K562 (cell line): ENCODE results near the gene PPP1R10. TPM values are rescaled to one million over a fixed set of nuclear protein-coding genes. Genes with fewer than 3 reads are reported as not detected.

ENCODE experiments used
- CBFA2T2 ChIP-seq: fragments of 450-650 bp; conservative IDR thresholded peaks from 2 replicates; pipeline ENCODE4 v1.6.1; 2017; ENCODE audit warnings: mild to moderate bottlenecking
- CEBPG ChIP-seq, 3 experiments: fragments of 200-800 bp in 1 of 3; sonication (Bioruptor generic) in 1 of 3; sonication (generic) in 1 of 3; formaldehyde crosslinking in 1 of 3; IDR thresholded peaks in 2 of 3; conservative IDR thresholded peaks in 1 of 3; 2 replicates each; pipeline versions ENCODE4 v1.6.1 to v1.8.0; 2016 to 2022; ENCODE audit warnings: missing compliant biosample characterization in 2 of 3, missing genetic modification characterization in 2 of 3, mild to moderate bottlenecking in 1 of 3, missing genetic modification reagents in 1 of 3
- CHD4 ChIP-seq: fragments of 200-600 bp; sonication (generic); IDR thresholded peaks from 3 replicates; pipeline ENCODE4 v1.6.1; 2012; ENCODE audit warnings: low read depth, mild to moderate bottlenecking, mixed read lengths, low read length, inconsistent platforms; ENCODE audit not compliant: insufficient read depth, insufficient replicate concordance, poor library complexity, severe bottlenecking
- CREB5 ChIP-seq: fragments of 250-450 bp; sonication (Bioruptor Pico); IDR thresholded peaks from 2 replicates; pipeline ENCODE4 v1.5.0; 2020; ENCODE audit warnings: mild to moderate bottlenecking
- ESRRB ChIP-seq: fragments of 250-450 bp; sonication (Bioruptor Pico); IDR thresholded peaks from 2 replicates; pipeline ENCODE4 v1.5.0; 2020; ENCODE audit warnings: mild to moderate bottlenecking, moderate library complexity, borderline replicate concordance
- FOXO4 ChIP-seq: fragments of 450-650 bp; formaldehyde crosslinking; IDR thresholded peaks from 2 replicates; pipeline ENCODE4 v1.4.0; 2020; ENCODE audit warnings: mild to moderate bottlenecking, moderate library complexity
- FUS ChIP-seq: fragments of 200-400 bp; formaldehyde crosslinking; optimal IDR thresholded peaks from 2 replicates; pipeline ENCODE3; 2017; ENCODE audit warnings: low read depth, low read length
- GTF2F1 ChIP-seq: IDR thresholded peaks from 2 replicates; pipeline ENCODE4 v1.6.1; 2011; ENCODE audit warnings: low read depth, low read length, improper control_type of control experiment
- KLF10 ChIP-seq: fragments of 250-450 bp; sonication (Bioruptor Pico); IDR thresholded peaks from 2 replicates; pipeline ENCODE4 v1.6.1; 2021; ENCODE audit warnings: matching md5 sums
- LARP7 ChIP-seq: fragments of 450-650 bp; IDR thresholded peaks from 2 replicates; pipeline ENCODE4 v1.6.1; 2016
- PHF21A ChIP-seq: fragments of 450-650 bp; IDR thresholded peaks from 2 replicates; pipeline ENCODE4 v1.6.1; 2017; ENCODE audit warnings: low read depth, borderline replicate concordance
- STAT5A ChIP-seq: IDR thresholded peaks from 2 replicates; pipeline ENCODE4 v1.6.1; 2012; ENCODE audit warnings: low read length, inconsistent platforms, borderline replicate concordance
- TBP ChIP-seq: optimal IDR thresholded peaks from 2 replicates; pipeline ENCODE3; 2011; ENCODE audit warnings: low read depth, low read length, improper control_type of control experiment
- TEAD4 ChIP-seq, 2 experiments: sonication (generic) in 1 of 2; formaldehyde crosslinking in 1 of 2; IDR thresholded peaks; 2 replicates each; pipeline versions ENCODE4 v1.6.1 to v1.8.0; 2012 to 2022; ENCODE audit warnings: borderline replicate concordance in 1 of 2, inconsistent platforms in 1 of 2, low read length in 1 of 2, mild to moderate bottlenecking in 1 of 2, missing genetic modification reagents in 1 of 2
- THAP12 ChIP-seq: fragments of 250-450 bp; sonication (Bioruptor Pico); IDR thresholded peaks from 2 replicates; pipeline ENCODE4 v1.9.0; 2021; ENCODE audit warnings: mild to moderate bottlenecking, inconsistent platforms
- TSHZ1 ChIP-seq: fragments of 250-450 bp; sonication (Bioruptor Pico); IDR thresholded peaks from 2 replicates; pipeline ENCODE4 v1.4.0; 2020; ENCODE audit warnings: mild to moderate bottlenecking, moderate library complexity
- ZNF561 ChIP-seq: fragments of 450-650 bp; formaldehyde crosslinking; conservative IDR thresholded peaks from 2 replicates; pipeline ENCODE4 v1.4.0; 2020; ENCODE audit warnings: mild to moderate bottlenecking, moderate library complexity
- ZNF766 ChIP-seq: fragments of 200-800 bp; sonication (Bioruptor generic); conservative IDR thresholded peaks from 2 replicates; pipeline ENCODE4 v1.6.1; 2016; ENCODE audit warnings: missing genetic modification characterization, missing compliant biosample characterization
- polyA plus RNA-seq, 8 experiments: library from polyadenylated mRNA; depleted of rRNA in 4 of 8; stranded (reverse) in 5 of 8; unstranded in 3 of 8; fragments of >200 nt; fragmentation: Nextera tagmentation in 2 of 8; fragmentation: Illumina TruSeq in 1 of 8; extraction: Ambion mirVana in 2 of 8; extraction: Trizol in 1 of 8; gene quantifications; 2 replicates each; pipeline versions ENCODE4 v1.2.1 to v1.2.3, GENCODE V29; 2011 to 2014; ENCODE audit warnings: inconsistent platforms in 1 of 8, missing spikeins in 1 of 8
- total RNA-seq, 7 experiments: library from RNA; depleted of rRNA in 6 of 7; stranded (reverse); fragments of >200 nt in 6 of 7; fragmentation: Illumina TruSeq in 2 of 7; extraction: Trizol in 2 of 7; gene quantifications; 2 replicates each; pipeline versions ENCODE4 v1.2.1 to v1.2.3, GENCODE V29; 2011 to 2021; ENCODE audit warnings: low replicate concordance in 1 of 7

Gene PPP1R10
- total and polyA plus RNA-seq, 9 of the 15 experiments (the other 6 are each of a cell fraction or from before 2014, with no cell fraction given), result 14.1 to 65.5 (median 32.6) TPM

GRCh38 chr6:30617565-30618269 lies 674 bp upstream of the PPP1R10 start, which contains the start of gene MRPS18B (continued):
- TF ChIP-seq TEAD4 (IDR thresholded peaks at IDR 0.05; ENCODE audit: low read length) (peak; percentile 57), TEAD4 (CRISPR knock-in tag; IDR thresholded peaks at IDR 0.05; ENCODE audit: borderline replicate concordance) (no peak), STAT5A (no peak; the same call in 1 of the 2 replicates), ZNF561 (CRISPR knock-in tag) (no peak), CEBPG (CRISPR knock-in tag; IDR thresholded peaks at IDR 0.05) (peak; percentile 90), CEBPG (tag; conservative IDR thresholded peaks at IDR 0.05 in 1 of 2, IDR thresholded peaks at IDR 0.05 in 1 of 2) (peak in 1 of 2 experiments; percentile 71; a peak in 2 of 4 replicates), ZNF766 (peak; percentile 69; the same call in 1 of the 2 replicates), TBP (no peak), TSHZ1 (CRISPR knock-in tag) (no peak), GTF2F1 (no peak), FUS (no peak), ESRRB (CRISPR knock-in tag) (no peak), CBFA2T2 (no peak), CHD4 (no peak), CREB5 (CRISPR knock-in tag) (no peak), LARP7 (no peak), FOXO4 (CRISPR knock-in tag) (0 out of 2 replicates have a peak, but pooled peaks have one; percentile 29), PHF21A (no peak), THAP12 (CRISPR knock-in tag) (peak; percentile 59; the same call in 1 of the 2 replicates), KLF10 (CRISPR knock-in tag) (no peak)
